Posterior cingulate gyrus (tissue), 11 donors: ENCODE measurements around the gene GLCCI1.
"Not testable (repeated sequence)": the region's sequence is repeated elsewhere in the genome, so short reads cannot be mapped to it uniquely, and the experiment has no call there.

Source experiments
- DNase-seq, 10 donors: peaks; one replicate each; pipeline versions ENCODE4 v3.0.0 to v3.0.0-alpha.2; 2020 to 2021; ENCODE audit warnings: mixed read lengths in 3 of 10
- intact Hi-C: fragments of 100-400 bp; cut with DNase I; formaldehyde crosslinking; loops from one replicate; pipeline ENCODE4 v1.15.1; 2023

Gene GLCCI1

DNA sequence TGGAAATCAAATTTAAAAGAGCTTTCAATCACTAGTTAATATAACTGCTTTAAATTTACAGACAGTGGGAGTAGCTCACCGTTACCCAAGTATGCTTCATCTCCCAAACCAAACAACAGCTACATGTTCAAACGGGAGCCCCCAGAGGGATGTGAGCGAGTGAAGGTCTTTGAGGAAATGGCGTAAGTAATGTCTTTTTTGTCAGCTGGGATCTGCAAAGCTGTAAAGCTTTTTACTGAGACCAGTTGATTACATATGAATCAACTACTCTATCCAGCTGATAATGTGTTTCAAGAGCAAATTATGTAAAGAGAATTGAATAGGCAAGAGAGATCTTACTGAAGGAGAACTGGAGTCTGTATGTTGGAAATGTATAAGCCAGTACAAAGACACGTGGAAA lies 116.2 kb downstream of the GLCCI1 start:
- intact Hi-C loops, result no loop called here
- no peak for DNase-seq

GRCh38 chr7:8085420-8085819 lies 116.8 kb downstream of the GLCCI1 start:
- intact Hi-C loops, result no loop called here
- DNase-seq, result no peak

DNA sequence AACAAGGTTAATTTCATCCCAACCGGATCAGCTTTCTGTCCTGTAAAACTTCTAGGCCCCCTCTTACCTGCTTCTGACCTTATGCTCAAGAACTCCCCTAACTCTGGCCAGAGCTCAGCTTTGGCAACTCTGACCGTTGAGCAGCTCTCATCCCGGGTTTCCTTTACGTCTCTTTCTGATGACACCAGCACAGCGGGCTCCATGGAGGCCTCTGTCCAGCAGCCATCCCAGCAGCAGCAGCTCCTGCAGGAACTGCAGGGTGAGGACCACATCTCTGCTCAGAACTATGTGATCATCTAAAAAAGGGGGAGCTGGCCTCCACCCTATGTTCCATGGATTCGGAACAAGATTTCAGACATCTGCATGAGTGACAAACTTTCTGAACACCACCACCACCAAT lies 117.6 kb downstream of the GLCCI1 start:
- intact Hi-C loops, result no loop called here
- DNase-seq, result no peak

DNA sequence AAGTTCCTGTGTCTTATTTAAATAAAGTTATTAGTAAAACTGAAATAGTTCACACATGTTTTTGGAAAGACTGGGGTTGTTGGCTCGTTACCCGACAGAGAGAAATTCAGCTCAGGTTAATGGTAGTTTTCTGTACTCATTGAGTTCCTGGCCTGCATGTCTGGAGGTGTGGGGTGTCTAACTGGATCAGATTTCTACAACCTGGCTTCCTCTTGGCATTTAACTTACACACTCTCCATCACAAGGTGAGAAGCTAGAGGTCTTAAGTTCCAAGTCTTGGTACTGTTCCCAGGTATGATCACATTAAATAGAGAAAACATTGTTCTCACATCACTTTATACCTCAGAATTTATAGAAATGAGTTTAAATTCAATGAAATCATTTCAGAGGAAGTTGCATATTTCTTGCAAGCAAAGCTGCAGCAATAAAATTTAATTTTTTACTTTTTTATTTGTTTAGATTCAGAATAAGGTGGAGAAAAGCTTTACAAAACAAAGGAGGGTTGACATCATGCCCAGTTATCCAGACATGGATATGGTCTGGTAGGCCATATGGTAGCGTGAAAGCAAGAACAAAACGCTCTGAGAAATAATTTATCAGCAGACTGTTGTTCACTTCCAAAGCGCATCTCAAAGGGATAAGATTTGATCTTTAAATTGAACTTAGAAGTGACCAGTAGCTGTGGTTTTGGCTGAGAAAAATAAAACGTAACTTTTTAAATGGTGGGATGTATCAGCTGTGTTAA lies 120.6 kb downstream of the GLCCI1 start:
- DNase-seq, result no peak
- intact Hi-C loops, result no loop called here

DNA sequence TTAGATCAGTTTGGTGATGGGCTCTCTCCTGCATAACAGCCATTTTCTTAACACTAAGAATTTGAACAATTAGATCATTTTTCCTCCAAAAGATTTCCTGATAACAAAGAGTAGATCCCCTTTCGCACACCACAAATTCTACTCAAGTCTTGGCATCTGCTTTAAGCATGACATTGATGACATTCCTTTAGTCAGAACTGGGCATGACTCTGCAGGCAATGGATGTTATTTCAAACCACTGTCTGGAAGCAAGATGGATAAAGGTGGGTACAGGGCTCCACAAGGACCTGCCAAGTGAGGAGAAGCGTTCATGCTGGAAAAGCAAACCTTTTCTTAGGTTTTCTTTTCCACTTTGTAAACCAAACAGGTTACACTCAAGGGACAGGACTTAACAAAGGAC lies 123.5 kb downstream of the GLCCI1 start:
- no peak for DNase-seq
- intact Hi-C loops, result no loop called here

DNA sequence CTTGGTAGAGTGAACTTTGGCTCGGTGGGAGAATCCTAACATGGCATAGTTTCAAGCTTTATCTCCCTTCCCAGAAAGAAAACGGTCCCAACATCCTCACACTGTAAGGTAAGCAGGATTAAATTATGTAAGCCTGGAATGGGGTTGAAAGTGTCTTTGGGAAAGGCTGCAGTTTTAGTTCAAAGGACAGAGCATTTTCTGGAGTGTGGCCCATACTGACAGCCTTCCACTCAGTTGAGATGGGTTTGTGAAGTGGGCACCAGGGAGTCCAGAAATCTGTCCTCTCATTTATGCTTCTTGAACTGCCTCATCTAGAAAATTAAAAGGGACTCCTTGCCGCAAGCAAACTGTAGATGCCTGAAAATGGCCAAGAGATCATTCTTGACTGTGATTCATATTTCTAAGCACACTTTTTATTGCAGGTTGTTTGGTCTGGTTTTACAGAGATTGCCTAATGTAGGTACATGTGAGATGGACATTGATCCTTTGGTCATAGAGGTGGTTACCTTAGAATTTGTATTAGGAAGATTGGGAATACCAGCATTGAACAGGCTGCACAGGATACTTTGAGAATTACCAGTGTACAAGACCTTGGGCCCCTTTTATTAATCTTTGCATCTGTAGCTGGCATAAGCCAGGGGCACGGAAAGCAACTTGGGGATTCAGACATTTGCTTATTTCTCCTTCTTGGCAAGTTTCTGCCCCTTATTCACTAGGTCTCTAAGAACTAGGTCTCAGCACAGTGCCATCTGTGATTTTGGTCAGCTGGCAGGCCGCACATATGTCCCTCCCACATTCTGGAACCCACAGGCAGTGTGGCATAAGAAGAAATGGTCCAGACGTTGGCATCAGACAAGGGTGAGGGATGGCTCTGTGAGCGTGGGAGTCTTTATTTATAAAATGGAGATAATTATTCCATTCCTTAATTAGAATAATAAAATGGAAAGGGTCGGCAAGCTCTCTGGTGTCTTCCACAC lies 125.9 kb downstream of the GLCCI1 start:
- peak in 1 of 10 donors; percentile 66 for DNase-seq
- intact Hi-C loops, result no loop called here

- intact Hi-C loops, DNase-seq: not testable (repeated sequence)
Measured at GRCh38 chr7:8101292-8101691, 132.7 kb downstream of the GLCCI1 start.

- intact Hi-C loops, result no loop called here
- DNase-seq, result no peak
Measured at GRCh38 chr7:8103282-8103681, 134.7 kb downstream of the GLCCI1 start.

DNA sequence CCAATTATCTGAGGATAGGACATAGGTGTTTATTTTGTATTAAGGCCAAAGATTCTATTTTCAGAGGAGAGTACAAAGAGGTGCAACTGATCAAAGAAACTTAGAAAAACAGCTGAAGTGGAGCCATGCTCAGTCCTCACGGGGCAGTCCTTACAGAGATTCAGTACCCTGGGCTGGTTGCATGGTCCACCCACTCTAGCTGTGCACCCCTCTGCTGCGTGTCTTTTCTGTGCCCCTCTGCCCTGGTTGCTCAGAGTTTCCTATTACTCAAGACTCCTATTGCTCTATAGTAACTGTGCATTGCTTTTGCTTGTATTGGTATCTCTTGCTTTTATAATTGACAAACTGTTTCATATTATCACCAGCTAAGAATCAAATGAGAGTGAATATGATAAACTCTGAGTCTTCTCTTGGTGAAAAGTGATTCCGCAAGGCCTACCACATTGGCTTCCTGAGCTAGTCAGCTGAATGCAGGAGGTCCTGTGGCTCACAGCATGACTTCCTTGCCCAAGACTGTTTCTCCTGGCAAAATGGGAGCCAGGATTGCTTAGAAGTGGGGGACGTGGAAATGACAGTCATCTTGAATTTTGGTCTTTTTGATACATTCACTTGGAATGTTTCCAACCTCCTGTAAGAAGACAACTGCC lies 137.0 kb downstream of the GLCCI1 start:
- no peak for DNase-seq
- intact Hi-C loops, result no loop called here

GRCh38 chr7:8109196-8110022 lies 140.8 kb downstream of the GLCCI1 start:
- no peak for DNase-seq
- intact Hi-C loops, result no loop called here

DNA sequence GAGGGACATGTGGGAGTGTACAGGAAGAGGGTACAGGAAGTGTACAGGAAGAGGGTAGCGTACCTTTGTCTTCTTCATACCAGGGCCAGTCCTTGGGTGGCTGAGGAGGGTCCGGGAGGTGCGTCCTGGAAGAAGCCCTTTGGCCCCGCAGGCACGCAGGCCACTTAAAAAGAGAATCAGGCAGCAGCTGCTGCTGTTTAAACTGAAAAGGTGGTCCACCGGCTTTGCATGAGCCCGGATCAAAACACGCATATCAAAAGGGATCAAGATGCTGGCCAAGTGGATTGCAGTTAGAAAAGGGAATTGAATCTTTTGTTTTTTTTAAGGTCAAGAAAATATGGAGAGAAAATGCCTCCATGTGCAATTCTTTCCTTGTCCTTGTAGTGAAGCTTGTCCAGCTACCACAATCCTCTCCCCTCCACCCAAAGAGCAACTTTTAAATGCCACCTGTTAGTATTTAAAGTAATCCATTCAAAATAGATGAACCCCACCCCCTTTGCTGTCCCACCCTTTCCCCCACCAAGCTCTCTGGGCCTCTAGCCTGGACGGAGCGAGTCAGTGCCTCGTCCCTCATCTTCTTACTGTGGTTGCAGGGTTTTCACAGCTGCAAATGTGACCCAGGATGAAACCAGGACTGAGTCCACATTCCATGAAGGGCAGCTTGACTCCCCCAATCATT lies 142.8 kb downstream of the GLCCI1 start:
- intact Hi-C loops, result no loop called here
- no peak for DNase-seq

DNA sequence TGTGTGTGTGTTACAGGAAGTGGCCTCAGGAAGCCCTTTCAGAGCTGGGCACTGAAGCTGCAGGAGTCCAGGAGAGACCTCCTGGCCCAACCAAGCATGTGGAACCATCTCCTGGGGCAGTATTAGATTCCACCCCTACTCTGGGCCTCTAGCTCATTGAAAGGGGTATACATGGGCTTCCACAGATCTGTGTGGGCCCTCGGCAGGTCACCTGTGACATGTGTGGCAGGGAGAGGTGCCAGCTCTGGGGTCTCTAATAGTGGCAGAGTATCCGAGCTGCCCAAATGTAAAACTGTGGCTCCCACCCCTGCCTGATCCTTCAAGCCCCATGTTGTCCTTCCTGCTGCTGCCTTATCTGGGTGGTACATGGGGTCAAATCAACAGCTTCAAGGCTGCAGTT lies 144.1 kb downstream of the GLCCI1 start:
- intact Hi-C loops, result no loop called here

DNA sequence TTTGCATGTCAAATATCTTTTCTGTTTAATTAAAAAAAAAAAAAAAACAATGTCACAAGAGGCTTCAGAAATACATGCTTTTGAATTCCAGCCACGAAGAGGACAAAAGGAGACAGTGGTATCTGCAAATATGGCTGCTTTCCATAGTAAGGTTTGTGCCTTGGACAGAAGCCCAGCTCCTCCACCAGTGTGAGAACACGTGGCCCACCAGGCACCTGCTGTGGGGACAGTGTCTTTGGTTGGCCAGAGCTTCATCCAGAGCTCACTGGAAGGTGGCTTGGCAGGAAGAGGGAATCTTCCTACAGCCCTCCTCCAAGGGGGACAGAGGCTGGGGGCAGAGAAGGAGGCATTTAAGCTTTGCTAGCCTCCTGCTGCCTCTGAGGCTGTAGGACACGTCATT lies 144.6 kb downstream of the GLCCI1 start:
- peak in 4 of 10 donors; percentile 25 to 86 (median 54) for DNase-seq
- intact Hi-C loops, result no loop called here

More for the DNA sequence above, 144.1 kb downstream of the GLCCI1 start:
- no peak for DNase-seq

- intact Hi-C loops, result no loop called here
- DNase-seq, result no peak
Measured at GRCh38 chr7:8114175-8114574, 145.6 kb downstream of the GLCCI1 start.

DNA sequence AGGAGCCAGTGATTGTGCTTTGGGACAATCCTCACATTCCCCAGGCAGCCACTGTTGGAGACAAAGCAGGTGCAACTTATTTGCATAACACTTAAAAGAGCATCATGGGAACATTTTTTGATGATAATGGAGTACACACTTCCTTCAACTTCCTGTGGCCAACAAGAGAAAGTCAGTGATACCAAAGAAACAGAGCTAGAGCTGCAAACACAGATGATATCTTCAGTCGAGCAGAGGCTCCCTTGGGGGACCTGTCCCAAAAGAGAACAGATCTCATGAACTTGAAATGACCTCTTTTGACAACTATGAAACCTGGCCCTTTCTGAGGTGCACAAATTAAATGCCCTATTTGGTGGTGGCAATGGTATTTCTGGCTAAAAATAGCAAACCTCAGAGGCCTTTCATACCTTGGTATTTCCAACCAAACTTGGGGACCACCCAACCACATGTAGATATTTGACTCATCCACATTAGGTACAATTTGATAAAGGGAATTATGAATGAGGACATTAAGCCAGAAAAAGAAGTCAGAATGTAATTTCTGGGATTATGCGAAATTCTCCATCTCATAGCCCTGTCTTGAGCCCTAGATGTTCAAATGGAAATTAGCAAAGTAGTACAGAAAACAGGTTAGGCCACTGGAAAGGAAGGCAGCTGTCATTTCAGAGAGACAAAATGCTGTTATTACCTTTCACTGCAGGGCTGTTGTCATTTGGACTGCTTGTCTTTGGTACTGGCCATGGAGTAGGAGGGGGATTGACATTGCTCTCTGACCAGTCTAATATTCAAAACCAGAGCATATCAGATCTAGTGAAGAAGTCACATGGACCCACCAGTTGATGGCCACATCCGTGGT lies 147.2 kb downstream of the GLCCI1 start:
- intact Hi-C loops, result no loop called here
- DNase-seq, result no peak

GRCh38 chr7:8117195-8117594 lies 148.6 kb downstream of the GLCCI1 start:
- intact Hi-C loops, result no loop called here
- DNase-seq, result no peak

DNA sequence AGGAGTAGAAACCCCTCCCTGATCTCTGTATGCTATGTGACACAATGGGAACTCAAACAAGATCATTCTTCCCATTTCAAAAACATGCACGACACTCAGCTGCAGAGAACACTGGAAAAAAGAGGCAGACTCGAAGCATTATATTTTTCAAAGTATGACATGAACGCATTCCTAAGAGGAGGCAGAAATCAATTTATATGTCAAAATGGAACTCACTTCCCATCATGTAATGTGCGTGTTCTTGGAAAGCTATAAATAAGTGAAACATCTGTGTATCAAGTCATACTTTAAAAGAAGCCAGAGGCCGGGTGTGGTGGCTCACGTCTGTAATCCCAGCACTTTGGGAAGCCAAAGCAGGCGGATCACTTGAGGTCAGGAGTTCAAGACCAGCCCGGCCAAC lies 150.7 kb downstream of the GLCCI1 start:
- intact Hi-C loops, result no loop called here
- no peak for DNase-seq

GRCh38 chr7:8120390-8121058 lies 151.9 kb downstream of the GLCCI1 start:
- DNase-seq, result no peak
- intact Hi-C loops, result no loop called here
